Osteoblast (primary cell): Measurements from ENCODE around the gene RANBP3. TPM values are rescaled to one million over a fixed set of nuclear protein-coding genes. Genes with fewer than 3 reads are reported as not detected.

Source experiments
- DNase-seq: peaks from one replicate; pipeline ENCODE4 v3.0.0; 2011; ENCODE audit warnings: low spot score, mixed read lengths; ENCODE audit not compliant: insufficient read length; ENCODE audit errors: missing footprints
- H2AFZ ChIP-seq: 2 replicates; pipeline ENCODE4 v1.6.0; 2011; ENCODE audit warnings: mild to moderate bottlenecking, low read length
- H3K27ac ChIP-seq: 2 replicates; pipeline ENCODE4 v1.5.1; 2011; ENCODE audit warnings: mild to moderate bottlenecking, low read depth, low read length, moderate library complexity
- H3K27me3 ChIP-seq: 2 replicates; pipeline ENCODE4 v1.6.0; 2012; ENCODE audit warnings: mild to moderate bottlenecking, control low read depth, inconsistent platforms, low read length, moderate library complexity; ENCODE audit not compliant: insufficient read depth
- H3K36me3 ChIP-seq: 2 replicates; pipeline ENCODE4 v1.5.1; 2011; ENCODE audit warnings: mild to moderate bottlenecking, low read length, control low read depth, moderate library complexity; ENCODE audit not compliant: insufficient read depth
- H3K4me1 ChIP-seq: 2 replicates; pipeline ENCODE4 v1.5.1; 2011; ENCODE audit warnings: mild to moderate bottlenecking, low read length, control low read depth, moderate library complexity; ENCODE audit not compliant: insufficient read depth
- H3K4me2 ChIP-seq: 2 replicates; pipeline ENCODE4 v1.6.0; 2011; ENCODE audit warnings: mild to moderate bottlenecking, low read length; ENCODE audit not compliant: insufficient read depth
- H3K4me3 ChIP-seq: fragments of 200-600 bp; sonication (generic); 3 replicates; pipeline ENCODE4 v1.5.1; 2012; ENCODE audit warnings: mild to moderate bottlenecking, low read length, inconsistent platforms; ENCODE audit not compliant: insufficient read depth
- H3K79me2 ChIP-seq: 2 replicates; pipeline ENCODE4 v1.6.0; 2012; ENCODE audit warnings: mild to moderate bottlenecking, low read length, control low read depth, inconsistent platforms; ENCODE audit not compliant: insufficient read depth
- H3K9me3 ChIP-seq: 2 replicates; pipeline ENCODE4 v1.5.1; 2011; ENCODE audit warnings: low read depth, low read length, control low read depth
- H4K20me1 ChIP-seq: 2 replicates; pipeline ENCODE4 v1.6.0; 2012; ENCODE audit warnings: mild to moderate bottlenecking, low read length, control low read depth; ENCODE audit not compliant: insufficient read depth
- total RNA-seq: library from RNA; depleted of rRNA; stranded (reverse); fragments of >200 nt; gene quantifications from 2 replicates; pipeline ENCODE4 v1.2.3, GENCODE V29; 2012
- TF ChIP-seq, protein P1 (sequence below): IDR thresholded peaks from 2 replicates; pipeline ENCODE4 v1.5.1; 2011; ENCODE audit warnings: mild to moderate bottlenecking, low read depth, low read length, moderate library complexity; ENCODE audit errors: extremely low read depth

The RANBP3 gene
- total RNA-seq, 1 donor = 40.5 TPM

DNA sequence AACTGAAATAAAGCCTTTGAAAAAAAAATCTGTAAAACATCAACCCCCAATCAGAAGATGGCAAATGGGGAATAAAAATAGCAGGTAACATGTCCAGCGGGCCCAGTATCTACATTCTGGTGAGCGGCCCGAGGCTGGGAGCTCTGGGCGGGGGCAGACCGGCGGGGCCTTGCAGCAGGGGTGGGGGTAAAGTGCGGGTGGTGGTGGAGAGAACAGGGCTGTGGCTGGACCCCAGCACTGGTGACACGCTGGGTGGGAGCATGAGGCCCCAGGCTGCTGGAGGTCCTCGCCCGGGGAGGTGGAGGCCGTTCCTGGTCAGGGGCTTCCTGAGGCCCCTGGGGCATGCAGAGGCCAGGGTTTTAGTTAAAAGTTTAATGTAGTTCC is 62.2 kb downstream of the RANBP3 start:
- Histone ChIP-seq H4K20me1 (no peaks in the 10 kb centered on the region), H3K4me3 (no peak overlapping the region), H3K4me2 (no peak overlapping the region), H3K27ac (no peak overlapping the region), H2AFZ (no peak overlapping the region), H3K4me1 (peaks cover 11% of the 10 kb centered on the region), H3K79me2 (no peaks in the 10 kb centered on the region), H3K36me3 (peaks cover 22% of the 10 kb centered on the region), H3K9me3 (no peaks in the 10 kb centered on the region), H3K27me3 (no peaks in the 10 kb centered on the region)
- DNase-seq = peak; percentile 77
- TF ChIP-seq, protein P1, sequence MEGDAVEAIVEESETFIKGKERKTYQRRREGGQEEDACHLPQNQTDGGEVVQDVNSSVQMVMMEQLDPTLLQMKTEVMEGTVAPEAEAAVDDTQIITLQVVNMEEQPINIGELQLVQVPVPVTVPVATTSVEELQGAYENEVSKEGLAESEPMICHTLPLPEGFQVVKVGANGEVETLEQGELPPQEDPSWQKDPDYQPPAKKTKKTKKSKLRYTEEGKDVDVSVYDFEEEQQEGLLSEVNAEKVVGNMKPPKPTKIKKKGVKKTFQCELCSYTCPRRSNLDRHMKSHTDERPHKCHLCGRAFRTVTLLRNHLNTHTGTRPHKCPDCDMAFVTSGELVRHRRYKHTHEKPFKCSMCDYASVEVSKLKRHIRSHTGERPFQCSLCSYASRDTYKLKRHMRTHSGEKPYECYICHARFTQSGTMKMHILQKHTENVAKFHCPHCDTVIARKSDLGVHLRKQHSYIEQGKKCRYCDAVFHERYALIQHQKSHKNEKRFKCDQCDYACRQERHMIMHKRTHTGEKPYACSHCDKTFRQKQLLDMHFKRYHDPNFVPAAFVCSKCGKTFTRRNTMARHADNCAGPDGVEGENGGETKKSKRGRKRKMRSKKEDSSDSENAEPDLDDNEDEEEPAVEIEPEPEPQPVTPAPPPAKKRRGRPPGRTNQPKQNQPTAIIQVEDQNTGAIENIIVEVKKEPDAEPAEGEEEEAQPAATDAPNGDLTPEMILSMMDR = no peak

DNA sequence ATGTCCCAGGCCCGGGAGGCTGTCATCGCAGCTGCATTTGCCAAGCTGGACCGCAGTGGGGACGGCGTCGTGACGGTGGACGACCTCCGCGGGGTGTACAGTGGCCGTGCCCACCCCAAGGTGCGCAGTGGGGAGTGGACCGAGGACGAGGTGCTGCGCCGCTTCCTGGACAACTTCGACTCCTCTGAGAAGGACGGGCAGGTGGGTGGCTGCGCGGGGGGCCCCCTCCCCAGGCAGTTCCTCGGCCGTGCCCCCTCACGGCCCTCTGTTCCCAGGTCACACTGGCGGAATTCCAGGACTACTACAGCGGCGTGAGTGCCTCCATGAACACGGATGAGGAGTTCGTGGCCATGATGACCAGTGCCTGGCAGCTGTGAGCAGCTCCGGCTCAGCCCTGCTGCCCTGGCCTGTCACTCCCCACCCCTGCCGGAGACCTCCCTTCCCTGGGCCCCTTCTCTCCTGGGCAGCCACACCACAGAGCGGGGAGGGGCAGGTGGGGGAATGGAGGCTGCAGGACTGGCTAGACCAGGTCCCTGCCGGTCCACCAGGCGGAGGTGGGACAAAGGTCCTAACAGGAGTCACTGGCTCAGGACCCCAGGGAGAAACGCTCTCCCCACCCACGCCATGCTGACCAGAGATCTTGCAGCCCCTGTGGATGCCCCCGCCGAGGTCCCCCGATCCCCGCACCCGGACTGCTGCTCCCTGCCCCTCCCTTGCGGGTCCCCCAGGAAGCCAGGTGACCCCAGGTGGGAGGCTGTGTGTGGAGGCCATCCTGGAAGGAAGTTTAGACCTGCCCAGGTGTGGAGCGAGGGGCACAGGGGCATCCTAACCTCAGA is 62.8 kb downstream of the RANBP3 start:
- H3K9me3 ChIP-seq = no peaks in the 10 kb centered on the region
- TF ChIP-seq, protein P1 = no peak
- DNase-seq = no peak
- no peaks in the 10 kb centered on the region for H3K79me2 ChIP-seq
- H3K4me3 ChIP-seq = no peak overlapping the region
- H4K20me1 ChIP-seq = no peaks in the 10 kb centered on the region
- H2AFZ ChIP-seq = no peak overlapping the region
- no peak overlapping the region for H3K4me2 ChIP-seq
- no peak overlapping the region for H3K27ac ChIP-seq
- peaks cover 20% of the 10 kb centered on the region for H3K36me3 ChIP-seq
- H3K4me1 ChIP-seq = peaks cover 11% of the 10 kb centered on the region
- no peaks in the 10 kb centered on the region for H3K27me3 ChIP-seq

DNA sequence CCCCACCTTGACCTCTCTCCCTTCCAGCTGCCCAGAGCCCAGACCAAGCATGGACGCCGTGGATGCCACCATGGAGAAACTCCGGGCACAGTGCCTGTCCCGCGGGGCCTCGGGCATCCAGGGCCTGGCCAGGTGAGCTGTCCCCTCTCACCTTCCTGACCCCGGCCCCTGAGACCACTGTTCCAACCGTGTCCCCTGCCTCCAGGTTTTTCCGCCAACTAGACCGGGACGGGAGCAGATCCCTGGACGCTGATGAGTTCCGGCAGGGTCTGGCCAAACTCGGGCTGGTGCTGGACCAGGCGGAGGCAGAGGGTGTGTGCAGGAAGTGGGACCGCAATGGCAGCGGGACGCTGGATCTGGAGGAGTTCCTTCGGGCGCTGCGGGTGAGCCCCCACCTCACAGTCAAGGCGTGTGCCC is 63.6 kb downstream of the RANBP3 start:
- no peaks in the 10 kb centered on the region for H3K79me2 ChIP-seq
- H2AFZ ChIP-seq = no peak overlapping the region
- H3K9me3 ChIP-seq = no peaks in the 10 kb centered on the region
- H3K4me2 ChIP-seq = peak overlapping the region; percentile 38
- peak; percentile 80 for DNase-seq
- H3K27ac ChIP-seq = no peak overlapping the region
- no peaks in the 10 kb centered on the region for H4K20me1 ChIP-seq
- peak overlapping the region; percentile 46 for H3K4me3 ChIP-seq
- H3K4me1 ChIP-seq = peaks cover 11% of the 10 kb centered on the region
- no peaks in the 10 kb centered on the region for H3K27me3 ChIP-seq
- TF ChIP-seq, protein P1 = no peak
- H3K36me3 ChIP-seq = peaks cover 17% of the 10 kb centered on the region

DNA sequence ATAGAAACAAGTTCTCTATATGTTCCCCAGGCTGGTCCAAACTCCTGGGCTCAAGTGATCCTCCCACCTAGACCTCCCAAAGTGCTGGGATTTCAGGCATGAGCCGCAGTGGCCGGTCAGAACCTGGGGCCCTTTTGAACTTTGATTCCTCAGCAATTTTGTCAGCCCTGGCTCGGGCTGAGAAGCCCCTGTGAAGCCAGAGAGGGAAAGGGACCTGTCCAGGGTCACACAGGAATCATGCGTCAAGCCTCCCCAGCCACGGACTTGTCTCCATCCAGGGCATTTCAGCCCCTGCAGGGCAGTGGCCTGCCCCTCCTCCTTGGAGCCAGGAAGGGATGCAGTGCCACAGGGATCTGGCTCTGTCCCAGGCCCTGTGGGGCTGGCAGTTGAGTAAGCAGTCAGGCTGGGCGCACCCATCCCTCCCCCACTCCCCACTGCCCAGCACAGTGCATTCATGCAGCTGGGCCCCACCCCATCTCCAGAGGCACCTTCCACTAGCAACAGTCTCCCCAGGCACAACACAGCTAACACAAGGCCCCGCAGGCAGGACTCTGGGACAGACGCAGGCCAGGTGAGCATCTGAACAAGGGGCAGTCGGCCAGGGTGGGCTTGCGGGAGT is 64.1 kb downstream of the RANBP3 start, which contains the start of gene CAPS:
TSS of gene CAPS (plus strand) at position 516 of the 619 bp plus-strand sequence. CDS start 153 bp downstream, outside the sequence.
- H3K27ac ChIP-seq = no peak within 1 kb of the TSS
- H2AFZ ChIP-seq = no peak within 1 kb of the TSS
- TF ChIP-seq, protein P1 = no peak

More for the DNA sequence above, 64.1 kb downstream of the RANBP3 start, which contains the start of gene CAPS:
- DNase-seq = peak; percentile 99
- Histone ChIP-seq H3K4me1 (peaks cover 11% of the 10 kb centered on the region), H3K27me3 (no peaks in the 10 kb centered on the region), H3K4me2 (peak within 1 kb of the TSS; percentile 38), H3K36me3 (peaks cover 12% of the 10 kb centered on the region), H3K9me3 (no peaks in the 10 kb centered on the region), H3K79me2 (no peaks in the 10 kb centered on the region), H4K20me1 (no peaks in the 10 kb centered on the region), H3K4me3 (peak within 1 kb of the TSS; percentile 46)
